Activated T-helper 1 cell treated with anti-CD3 and anti-CD28 coated beads, Interleukin-12 subunit alpha, Interleukin-12 subunit beta, Interleukin-2, Interleukin-4 antibody, amounts not matched to agents 30 ng/mL and 10 ng/mL and 1 ng/mL, durations not matched to agents 14 hours and 24 hours and 36 hours (primary cell): ENCODE measurements around the gene DIO1. TPM values are rescaled to one million over a fixed set of nuclear protein-coding genes. Genes with fewer than 3 reads are reported as not detected.

ENCODE experiments used
- DNase-seq: peaks from one replicate; pipeline ENCODE4 v3.0.0; 2021; ENCODE audit warnings: low spot score
- H3K27ac Mint-ChIP-seq: one replicate; pipeline ENCODE4 v1.8.0; 2021; ENCODE audit warnings: mild to moderate bottlenecking, mixed read lengths
- H3K27me3 Mint-ChIP-seq: one replicate; pipeline ENCODE4 v1.8.0; 2022; ENCODE audit warnings: mild to moderate bottlenecking, moderate library complexity, mixed read lengths; ENCODE audit not compliant: insufficient read depth
- H3K36me3 Mint-ChIP-seq: one replicate; pipeline ENCODE4 v1.8.0; 2021; ENCODE audit warnings: low read depth, mixed read lengths
- H3K4me1 Mint-ChIP-seq: one replicate; pipeline ENCODE4 v1.8.0; 2021; ENCODE audit warnings: low read depth, mixed read lengths
- H3K4me3 Mint-ChIP-seq: one replicate; pipeline ENCODE4 v1.8.0; 2021; ENCODE audit warnings: mild to moderate bottlenecking, moderate library complexity, mixed read lengths
- H3K9me3 Mint-ChIP-seq: one replicate; pipeline ENCODE4 v1.8.0; 2021; ENCODE audit warnings: mixed read lengths
- intact Hi-C: fragments of 100-400 bp; cut with micrococcal nuclease; formaldehyde crosslinking; loops from one replicate; pipeline ENCODE4 v1.15.1; 2024
- total RNA-seq: library from RNA; stranded (reverse); gene quantifications from 2 replicates; pipeline ENCODE4 v1.2.3, GENCODE V29; 2022

DIO1 gene
- total RNA-seq, 1 donor from 2014 or later: not detected

DNA sequence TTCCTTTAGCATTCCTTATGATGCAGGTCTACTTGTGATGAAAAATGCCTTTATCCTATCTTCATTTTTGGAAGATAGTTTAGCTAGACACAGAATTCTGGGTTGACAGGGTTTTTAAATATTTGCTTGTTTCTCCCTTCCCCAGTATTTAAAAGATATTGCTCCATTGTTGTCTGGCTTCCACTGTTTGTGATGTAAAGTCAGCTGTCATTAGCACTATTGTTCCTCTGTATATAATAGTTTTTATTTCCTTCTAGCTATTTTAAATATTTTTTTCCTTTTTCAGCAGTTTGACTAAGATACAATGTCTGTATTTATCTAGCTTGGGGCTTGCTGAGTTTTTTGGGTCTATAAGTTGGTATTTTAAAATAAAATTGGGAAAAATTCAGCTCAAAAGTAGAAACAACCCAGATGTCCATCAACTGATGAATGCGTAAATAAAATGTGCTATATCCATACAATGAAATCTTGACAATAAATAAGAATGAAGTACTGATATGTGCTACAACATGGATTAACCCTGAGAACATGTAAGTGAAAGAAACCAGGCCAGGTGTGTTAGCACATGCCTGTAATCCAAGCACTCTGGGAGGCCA is 40.3 kb downstream of the DIO1 start:
- H3K27ac Mint-ChIP-seq: no peak overlapping the region
- peaks cover 6% of the 10 kb centered on the region for H3K9me3 Mint-ChIP-seq
- H3K27me3 Mint-ChIP-seq: no peaks in the 10 kb centered on the region
- intact Hi-C loops: no loop called here
- DNase-seq: no peak
- peaks cover 52% of the 10 kb centered on the region for H3K36me3 Mint-ChIP-seq
- peaks cover 14% of the 10 kb centered on the region for H3K4me1 Mint-ChIP-seq
- no peak overlapping the region for H3K4me3 Mint-ChIP-seq

GRCh38 chr1:53936430-53936829 is 42.4 kb downstream of the DIO1 start:
- no peak for DNase-seq
- intact Hi-C loops: no loop called here
- Mint-ChIP-seq H3K9me3 (peaks cover 6% of the 10 kb centered on the region), H3K4me1 (peaks cover 19% of the 10 kb centered on the region), H3K27me3 (no peaks in the 10 kb centered on the region), H3K27ac (no peak overlapping the region), H3K36me3 (peaks cover 51% of the 10 kb centered on the region), H3K4me3 (no peak overlapping the region)

GRCh38 chr1:53938136-53938830 is 44.3 kb downstream of the DIO1 start:
- Mint-ChIP-seq H3K27ac (no peak overlapping the region), H3K9me3 (peaks cover 5% of the 10 kb centered on the region), H3K4me1 (peaks cover 30% of the 10 kb centered on the region), H3K36me3 (peaks cover 52% of the 10 kb centered on the region), H3K4me3 (no peak overlapping the region), H3K27me3 (no peaks in the 10 kb centered on the region)
- no peak for DNase-seq
- intact Hi-C loops: no loop called here

DNA sequence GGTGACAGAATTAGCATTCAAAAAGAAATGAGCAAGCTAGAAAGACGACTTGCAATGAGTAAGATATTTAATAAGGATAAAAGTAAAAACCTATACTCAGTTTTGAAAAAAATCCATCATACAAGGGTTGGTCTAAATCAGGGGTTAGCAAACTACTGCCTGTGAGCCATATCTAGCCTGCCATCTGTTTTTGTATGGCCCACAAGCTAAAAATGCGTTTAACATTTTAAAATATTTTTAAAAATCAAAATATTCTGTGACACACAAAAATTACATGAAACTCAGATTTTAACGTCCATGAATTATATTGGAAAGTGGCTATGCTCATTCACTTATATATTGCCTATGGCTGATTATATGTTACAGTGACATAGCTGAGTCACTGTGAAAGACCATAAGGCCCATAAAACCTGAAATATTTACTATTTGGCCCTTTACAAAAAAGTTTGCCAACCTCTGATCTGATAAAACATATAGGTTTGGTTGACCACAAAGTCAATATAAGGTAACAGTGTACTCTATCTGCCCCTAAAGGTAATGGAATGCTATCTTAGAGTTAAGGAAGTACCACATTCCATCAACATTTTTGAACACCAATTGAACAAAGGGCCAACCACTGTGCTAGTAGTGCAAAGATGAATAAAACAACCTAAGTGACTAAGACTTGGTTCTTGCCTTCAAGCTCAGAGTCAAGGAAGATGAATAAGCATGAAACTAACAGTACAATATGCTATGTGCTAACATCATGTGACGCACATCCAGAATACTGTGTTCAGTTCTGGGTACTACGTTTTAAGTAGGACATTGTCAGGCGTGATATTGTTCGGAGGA is 48.4 kb downstream of the DIO1 start:
- Mint-ChIP-seq H3K9me3 (no peaks in the 10 kb centered on the region), H3K27me3 (no peaks in the 10 kb centered on the region), H3K27ac (peak overlapping the region; percentile 35), H3K4me1 (peaks cover 55% of the 10 kb centered on the region), H3K4me3 (peak overlapping the region; percentile 90), H3K36me3 (peaks cover 36% of the 10 kb centered on the region)
- intact Hi-C loops: loop anchor here (1.0 to 10.0 kb wide), 4 partner anchors 24 to 1888 kb away; partner anchors contain the start of genes BTF3L4 and TXNDC12
- DNase-seq: no peak

GRCh38 chr1:53943090-53943489 is 49.1 kb downstream of the DIO1 start:
- H3K27ac Mint-ChIP-seq: peak overlapping the region; percentile 35
- H3K36me3 Mint-ChIP-seq: peaks cover 31% of the 10 kb centered on the region
- H3K4me3 Mint-ChIP-seq: peak overlapping the region; percentile 90
- DNase-seq: no peak
- peaks cover 55% of the 10 kb centered on the region for H3K4me1 Mint-ChIP-seq
- H3K27me3 Mint-ChIP-seq: no peaks in the 10 kb centered on the region
- H3K9me3 Mint-ChIP-seq: no peaks in the 10 kb centered on the region
- intact Hi-C loops: loop anchor here (2.0 to 10.0 kb wide), 3 partner anchors 24 to 1888 kb away; partner anchors contain the start of genes BTF3L4 and TXNDC12

DNA sequence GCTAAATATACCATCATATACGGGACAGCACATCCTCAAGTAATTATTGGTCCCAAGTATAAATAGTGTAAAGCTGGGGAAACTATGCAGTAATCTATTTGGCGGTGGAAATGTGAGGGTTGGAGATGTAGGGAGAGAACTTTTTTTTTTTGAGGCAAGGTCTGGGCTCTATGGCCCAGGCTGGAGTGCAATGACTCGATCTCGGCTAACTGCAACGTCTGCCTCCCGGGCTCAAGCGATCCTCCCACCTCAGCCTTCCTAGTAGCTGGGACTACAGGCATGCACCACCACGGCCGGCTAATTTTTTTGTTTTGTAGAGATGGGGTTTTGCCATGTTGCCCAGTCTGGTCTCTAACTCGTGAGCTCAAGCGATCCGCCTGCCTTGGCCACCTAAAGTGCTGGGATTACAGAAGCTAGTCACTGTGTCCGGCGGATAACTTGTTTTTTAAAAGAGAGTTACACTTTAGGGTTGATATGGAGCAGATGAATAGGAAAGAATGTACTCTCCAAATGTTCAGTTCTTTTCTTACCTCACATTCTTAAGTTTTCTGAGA is 49.6 kb downstream of the DIO1 start:
- no peak for DNase-seq
- peaks cover 28% of the 10 kb centered on the region for H3K36me3 Mint-ChIP-seq
- intact Hi-C loops: loop anchor here (2.0 to 10.0 kb wide), 5 partner anchors 25 to 1889 kb away; partner anchors contain the start of genes BTF3L4 and TXNDC12
- no peaks in the 10 kb centered on the region for H3K27me3 Mint-ChIP-seq
- peak overlapping the region; percentile 61 for H3K27ac Mint-ChIP-seq
- H3K9me3 Mint-ChIP-seq: no peaks in the 10 kb centered on the region
- peak overlapping the region; percentile 90 for H3K4me3 Mint-ChIP-seq
- peaks cover 55% of the 10 kb centered on the region for H3K4me1 Mint-ChIP-seq

DNA sequence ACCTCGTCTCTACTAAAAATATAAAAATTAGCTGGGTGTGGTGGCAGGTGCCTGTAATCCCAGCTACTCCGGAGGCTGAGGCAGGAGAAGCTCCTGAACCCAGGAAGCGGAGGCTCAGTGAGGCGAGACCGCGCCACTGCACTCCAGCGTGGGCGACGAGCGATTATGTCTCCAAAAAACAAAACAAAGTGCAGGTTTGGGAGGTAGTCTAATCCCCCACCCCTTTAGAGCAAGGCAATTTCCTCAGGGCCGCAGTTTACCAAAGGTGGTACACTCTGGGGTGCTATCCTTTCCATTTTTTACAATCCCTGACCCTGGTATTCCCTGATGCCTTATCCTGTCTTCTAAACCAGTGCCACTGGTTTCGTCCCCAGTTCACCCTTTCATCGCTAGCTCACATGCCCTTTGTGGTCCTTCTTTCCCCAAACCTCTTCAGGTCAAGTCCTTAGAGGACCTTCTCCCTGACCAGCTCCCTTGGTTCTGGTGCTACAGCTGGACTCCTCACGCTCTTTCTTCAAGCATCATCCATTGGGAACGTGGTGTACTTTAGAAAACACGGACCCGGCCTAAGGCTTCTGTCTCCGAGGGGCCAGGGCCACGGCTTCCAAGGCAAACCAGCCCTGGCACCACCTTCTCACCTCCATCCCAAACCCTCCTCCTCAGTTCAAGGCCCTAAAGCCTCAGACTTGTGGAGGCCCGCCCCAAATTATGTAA is 50.6 kb downstream of the DIO1 start:
- peak overlapping the region; percentile 90 for H3K4me3 Mint-ChIP-seq
- peaks cover 21% of the 10 kb centered on the region for H3K36me3 Mint-ChIP-seq
- no peaks in the 10 kb centered on the region for H3K27me3 Mint-ChIP-seq
- no peaks in the 10 kb centered on the region for H3K9me3 Mint-ChIP-seq
- intact Hi-C loops: loop anchor here (1.0 to 10.0 kb wide), 12 partner anchors 15 to 1890 kb away; partner anchors contain the start of genes BTF3L4, CC2D1B, CYB5RL and LRP8
- H3K4me1 Mint-ChIP-seq: peaks cover 62% of the 10 kb centered on the region
- peak overlapping the region; percentile 83 for H3K27ac Mint-ChIP-seq
- no peak for DNase-seq

GRCh38 chr1:53945183-53945432 is 51.1 kb downstream of the DIO1 start:
- H3K27ac Mint-ChIP-seq: peak overlapping the region; percentile 83
- no peak for DNase-seq
- intact Hi-C loops: loop anchor here (1.0 to 10.0 kb wide), 12 partner anchors 14 to 1890 kb away; partner anchors contain the start of genes BTF3L4, CC2D1B, CYB5RL and LRP8
- H3K36me3 Mint-ChIP-seq: peaks cover 18% of the 10 kb centered on the region
- peak overlapping the region; percentile 90 for H3K4me3 Mint-ChIP-seq
- H3K27me3 Mint-ChIP-seq: no peaks in the 10 kb centered on the region
- H3K4me1 Mint-ChIP-seq: peaks cover 64% of the 10 kb centered on the region
- H3K9me3 Mint-ChIP-seq: no peaks in the 10 kb centered on the region

DNA sequence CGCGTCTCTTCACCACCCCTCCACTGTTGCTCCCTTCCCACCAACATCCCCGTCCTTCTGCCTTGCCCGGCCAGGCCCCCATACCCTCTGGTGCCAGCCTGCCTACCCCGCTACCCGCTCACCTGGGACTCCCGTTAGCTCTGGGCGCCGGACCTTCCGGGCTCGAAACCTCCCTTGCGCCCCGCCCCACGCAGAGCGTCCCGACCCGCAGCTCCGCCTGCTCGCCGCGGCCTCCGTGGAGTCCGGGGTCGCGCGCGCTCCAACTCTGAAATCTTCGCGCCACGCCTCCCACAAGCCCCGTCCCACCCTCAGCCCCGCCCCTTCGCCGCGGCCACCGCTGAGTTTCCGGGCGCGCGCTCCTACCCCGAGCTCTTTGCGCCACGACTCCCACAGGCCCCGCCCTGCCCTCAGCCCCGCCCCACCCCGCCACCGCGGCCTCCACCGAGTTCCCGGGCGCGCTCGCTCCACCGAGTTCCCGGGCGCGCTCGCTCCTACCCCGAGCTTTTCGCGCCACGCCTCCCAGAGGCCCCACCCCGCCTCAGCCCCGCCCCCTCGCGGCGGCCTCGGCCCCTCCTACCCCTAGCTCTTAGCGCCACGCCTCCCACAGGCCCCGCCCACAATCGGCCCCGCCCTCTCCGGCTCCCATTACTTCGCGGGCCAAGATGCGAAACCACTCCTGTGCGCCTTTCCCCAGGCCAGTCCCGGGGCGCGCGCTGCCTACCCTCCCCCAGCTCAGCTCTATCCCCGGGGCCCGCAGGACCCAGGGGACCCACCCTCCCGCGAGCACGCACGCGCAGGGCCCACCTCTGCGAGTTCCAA is 51.7 kb downstream of the DIO1 start, which contains the start of gene IFT25:
Gene IFT25 (minus strand): TSS at position 267 of the 819 bp plus-strand sequence. CDS start 5,617 bp downstream, outside the sequence.
- intact Hi-C loops: loop anchor here (1.0 to 10.0 kb wide), 17 partner anchors 14 to 1891 kb away; partner anchors contain the start of genes BTF3L4, CC2D1B, CPT2 and CYB5RL
- no peaks in the 10 kb centered on the region for H3K27me3 Mint-ChIP-seq
- H3K27ac Mint-ChIP-seq: peak within 1 kb of the TSS; percentile 89

GRCh38 chr1:53946252-53947171 is 52.5 kb downstream of the DIO1 start, which contains the start of gene LRRC42:
Gene LRRC42, plus strand, starts transcription at chr1:53946350. Its CDS starts 5,650 bp downstream, at chr1:53952000.
- H3K4me3 Mint-ChIP-seq: peak within 1 kb of the TSS; percentile 90
- H3K27me3 Mint-ChIP-seq: no peaks in the 10 kb centered on the region
- peaks cover 18% of the 10 kb centered on the region for H3K36me3 Mint-ChIP-seq
- intact Hi-C loops: loop anchor here (1.0 to 10.0 kb wide), 10 partner anchors 107 to 1892 kb away; partner anchors contain the start of genes BTF3L4, CC2D1B, CPT2 and DHCR24
- no peak for DNase-seq
- peaks cover 61% of the 10 kb centered on the region for H3K4me1 Mint-ChIP-seq
- H3K9me3 Mint-ChIP-seq: no peaks in the 10 kb centered on the region
- peak within 1 kb of the TSS; percentile 89 for H3K27ac Mint-ChIP-seq

More for the DNA sequence above, 51.7 kb downstream of the DIO1 start, which contains the start of gene IFT25:
- Mint-ChIP-seq H3K9me3 (no peaks in the 10 kb centered on the region), H3K4me1 (peaks cover 61% of the 10 kb centered on the region), H3K4me3 (peak within 1 kb of the TSS; percentile 90), H3K36me3 (peaks cover 17% of the 10 kb centered on the region)
- DNase-seq: peak; percentile 95
